ENCODE data around the gene KCNN1. TPM values are rescaled to one million over a fixed set of nuclear protein-coding genes. Genes with fewer than 3 reads are reported as not detected.
A peak's percentile ranks its signal among the peaks of the same experiment; 100 is the strongest.

Gene KCNN1
- total RNA-seq, 2 donors from 2014 or later: 0.56 to 0.63 TPM

- H3K9me3 ChIP-seq: no peaks in the 10 kb centered on the region
Observed at GRCh38 chr19:17996826-17997316, 30.0 kb downstream of the KCNN1 start.

GRCh38 chr19:17997969-17998826, 31.3 kb downstream of the KCNN1 start:
- TF ChIP-seq CTCF (IDR thresholded peaks at IDR 0.05): peak in 1 of 2 donors; percentile 28
- Histone ChIP-seq H3K27ac (no peak overlapping the region), H3K9me3 (no peaks in the 10 kb centered on the region), H3K4me3 (no peak overlapping the region), H3K27me3 (no peaks in the 10 kb centered on the region), H3K4me1 (peaks cover 0 to 16% of the 10 kb centered on the region in 2 donors), H3K36me3 (no peaks in the 10 kb centered on the region)
- no peak for DNase-seq (ENCODE audit: low spot score)

More at GRCh38 chr19:17996826-17997316, 30.0 kb downstream of the KCNN1 start:
- Histone ChIP-seq H3K27me3 (no peaks in the 10 kb centered on the region), H3K36me3 (no peaks in the 10 kb centered on the region), H3K27ac (no peak overlapping the region), H3K4me1 (peaks cover 0 to 10% of the 10 kb centered on the region in 2 donors), H3K4me3 (no peak overlapping the region)
- peak; percentile 97 to 98 for TF ChIP-seq CTCF (IDR thresholded peaks at IDR 0.05)
- DNase-seq (ENCODE audit: low spot score): peak; percentile 89

- TF ChIP-seq CTCF (IDR thresholded peaks at IDR 0.05): no peak
- Histone ChIP-seq H3K27ac (no peak overlapping the region), H3K4me3 (no peak overlapping the region), H3K4me1 (peaks cover 0 to 16% of the 10 kb centered on the region in 2 donors), H3K36me3 (no peaks in the 10 kb centered on the region), H3K27me3 (no peaks in the 10 kb centered on the region), H3K9me3 (no peaks in the 10 kb centered on the region)
- DNase-seq (ENCODE audit: low spot score): no peak
Observed at GRCh38 chr19:17998827-17999150, 31.9 kb downstream of the KCNN1 start.

- no peaks in the 10 kb centered on the region for H3K36me3 ChIP-seq
- no peak for TF ChIP-seq CTCF (IDR thresholded peaks at IDR 0.05)
- H3K27me3 ChIP-seq: no peaks in the 10 kb centered on the region
- H3K4me3 ChIP-seq: no peak overlapping the region
- peaks cover 0 to 16% of the 10 kb centered on the region in 2 donors for H3K4me1 ChIP-seq
- peak overlapping the region; percentile 84 to 89 for H3K27ac ChIP-seq
- H3K9me3 ChIP-seq: no peaks in the 10 kb centered on the region
- DNase-seq (ENCODE audit: low spot score): no peak
Observed at GRCh38 chr19:17999684-18000479, 33.0 kb downstream of the KCNN1 start.

GRCh38 chr19:18000480-18000914, 33.6 kb downstream of the KCNN1 start:
- peaks cover 0 to 16% of the 10 kb centered on the region in 2 donors for H3K4me1 ChIP-seq
- H3K9me3 ChIP-seq: no peaks in the 10 kb centered on the region
- DNase-seq (ENCODE audit: low spot score): no peak
- no peaks in the 10 kb centered on the region for H3K27me3 ChIP-seq
- peak overlapping the region; percentile 45 to 75 for H3K4me3 ChIP-seq
- peak overlapping the region; percentile 84 to 89 for H3K27ac ChIP-seq
- H3K36me3 ChIP-seq: no peaks in the 10 kb centered on the region
- no peak for TF ChIP-seq CTCF (IDR thresholded peaks at IDR 0.05)
